Osteocyte (in vitro differentiated cells): ENCODE data around the gene SNCB. TPM values are rescaled to one million over a fixed set of nuclear protein-coding genes. Genes with fewer than 3 reads are reported as not detected.

Experiments used
- DNase-seq: peaks from one replicate; pipeline ENCODE4 v3.0.0; 2021; ENCODE audit warnings: mixed read lengths; ENCODE audit not compliant: unreplicated experiment; ENCODE audit errors: extremely low spot score
- H3K27ac Mint-ChIP-seq: one replicate; pipeline ENCODE4 v1.8.0; 2021; ENCODE audit warnings: mild to moderate bottlenecking, mixed read lengths; ENCODE audit not compliant: unreplicated experiment
- H3K27me3 Mint-ChIP-seq: one replicate; pipeline ENCODE4 v1.8.0; 2021; ENCODE audit warnings: mixed read lengths; ENCODE audit not compliant: unreplicated experiment
- H3K36me3 Mint-ChIP-seq: one replicate; pipeline ENCODE4 v1.8.0; 2021; ENCODE audit warnings: mixed read lengths; ENCODE audit not compliant: unreplicated experiment
- H3K4me1 Mint-ChIP-seq: one replicate; pipeline ENCODE4 v1.8.0; 2021; ENCODE audit warnings: mixed read lengths; ENCODE audit not compliant: unreplicated experiment
- H3K4me3 Mint-ChIP-seq: one replicate; pipeline ENCODE4 v1.8.0; 2021; ENCODE audit warnings: mild to moderate bottlenecking, moderate library complexity, mixed read lengths; ENCODE audit not compliant: unreplicated experiment
- H3K9me3 Mint-ChIP-seq: one replicate; pipeline ENCODE4 v1.8.0; 2021; ENCODE audit warnings: mixed read lengths; ENCODE audit not compliant: unreplicated experiment
- CTCF ChIP-seq: fragments of 200-600 bp; sonication (generic); IDR thresholded peaks from 2 replicates; pipeline ENCODE4 v1.5.0; 2021; ENCODE audit warnings: antibody characterized with exemption, mild to moderate bottlenecking, moderate library complexity
- total RNA-seq: library from RNA; stranded (reverse); gene quantifications from 2 replicates; pipeline ENCODE4 v1.2.1, GENCODE V29; 2021

SNCB gene
- total RNA-seq, 1 donor from 2014 or later: not detected

- Mint-ChIP-seq H3K36me3 (peaks cover 5% of the 10 kb centered on the region), H3K4me3 (peak overlapping the region; percentile 82), H3K27ac (no peak overlapping the region), H3K27me3 (no peaks in the 10 kb centered on the region), H3K4me1 (peaks cover 25% of the 10 kb centered on the region), H3K9me3 (no peaks in the 10 kb centered on the region)
- no peak for TF ChIP-seq CTCF
- DNase-seq: no peak
Measured at GRCh38 chr5:176648474-176649194, 18.3 kb upstream of the SNCB start.

GRCh38 chr5:176647843-176648473, 17.6 kb upstream of the SNCB start:
- Mint-ChIP-seq H3K4me3 (peak overlapping the region; percentile 82), H3K9me3 (no peaks in the 10 kb centered on the region), H3K27me3 (no peaks in the 10 kb centered on the region), H3K4me1 (peaks cover 25% of the 10 kb centered on the region), H3K36me3 (no peaks in the 10 kb centered on the region), H3K27ac (peak overlapping the region; percentile 38)
- DNase-seq: no peak
- TF ChIP-seq CTCF: no peak

GRCh38 chr5:176647030-176647842, 16.9 kb upstream of the SNCB start, which contains the start of gene TSPAN17:
TSS of gene TSPAN17 (plus strand) at chr5:176647484. CDS start at chr5:176647616, 132 bp downstream.
- TF ChIP-seq CTCF: peak; percentile 39
- H3K36me3 Mint-ChIP-seq: no peaks in the 10 kb centered on the region
- peak; percentile 100 for DNase-seq
- H3K9me3 Mint-ChIP-seq: no peaks in the 10 kb centered on the region
- H3K4me3 Mint-ChIP-seq: peak within 1 kb of the TSS; percentile 82
- H3K27me3 Mint-ChIP-seq: no peaks in the 10 kb centered on the region
- H3K27ac Mint-ChIP-seq: peak within 1 kb of the TSS; percentile 93
- H3K4me1 Mint-ChIP-seq: peaks cover 25% of the 10 kb centered on the region

- DNase-seq: no peak
- peaks cover 25% of the 10 kb centered on the region for H3K4me1 Mint-ChIP-seq
- no peaks in the 10 kb centered on the region for H3K36me3 Mint-ChIP-seq
- H3K9me3 Mint-ChIP-seq: no peaks in the 10 kb centered on the region
- H3K4me3 Mint-ChIP-seq: peak overlapping the region; percentile 79
- no peak for TF ChIP-seq CTCF
- no peaks in the 10 kb centered on the region for H3K27me3 Mint-ChIP-seq
- peak overlapping the region; percentile 93 for H3K27ac Mint-ChIP-seq
Measured at GRCh38 chr5:176646707-176647029, 16.3 kb upstream of the SNCB start.
